GF-D8 (cell line): Measurements from ENCODE around the gene AWAT2.

ENCODE experiments used
- DNase-seq: peaks from one replicate; lab custom pipeline; 2025; lab: John Stamatoyannopoulos, UW

The AWAT2 gene

GRCh38 chrX:70042399-70043371 is 7.1 kb downstream of the AWAT2 start:
- no peak for DNase-seq

- DNase-seq, result no peak
Measured at GRCh38 chrX:70041993-70042392, 7.7 kb downstream of the AWAT2 start.

GRCh38 chrX:70039758-70040157 is 10.0 kb downstream of the AWAT2 start:
- no peak for DNase-seq

- DNase-seq, result no peak
Measured at GRCh38 chrX:70038951-70039350, 10.8 kb downstream of the AWAT2 start.

- DNase-seq, result no peak
Measured at GRCh38 chrX:70038515-70038914, 11.2 kb downstream of the AWAT2 start.

- DNase-seq, result no peak
Measured at GRCh38 chrX:70034646-70035045, 15.1 kb downstream of the AWAT2 start.

- DNase-seq, result no peak
Measured at GRCh38 chrX:70033348-70034051, 16.2 kb downstream of the AWAT2 start.

DNA sequence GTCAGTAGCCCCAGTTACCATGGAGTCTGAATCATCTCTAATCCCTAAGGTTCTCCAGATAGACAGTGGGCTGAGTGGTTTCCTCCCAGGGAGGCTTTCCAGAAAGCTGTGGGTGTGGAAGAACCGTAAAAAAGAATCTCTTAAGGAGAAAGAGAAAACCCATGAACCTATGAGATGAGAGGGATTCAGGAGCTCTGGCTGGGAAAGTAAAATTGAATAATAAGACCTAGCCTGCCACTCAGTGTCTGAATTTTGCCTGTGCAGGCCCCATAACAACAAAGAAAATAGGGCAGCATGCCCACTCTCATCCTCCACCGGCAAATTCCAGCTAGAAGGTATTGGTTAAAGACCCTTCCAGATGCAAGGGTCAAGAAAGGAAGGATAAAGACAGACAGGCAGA is 16.9 kb downstream of the AWAT2 start:
- no peak for DNase-seq

DNA sequence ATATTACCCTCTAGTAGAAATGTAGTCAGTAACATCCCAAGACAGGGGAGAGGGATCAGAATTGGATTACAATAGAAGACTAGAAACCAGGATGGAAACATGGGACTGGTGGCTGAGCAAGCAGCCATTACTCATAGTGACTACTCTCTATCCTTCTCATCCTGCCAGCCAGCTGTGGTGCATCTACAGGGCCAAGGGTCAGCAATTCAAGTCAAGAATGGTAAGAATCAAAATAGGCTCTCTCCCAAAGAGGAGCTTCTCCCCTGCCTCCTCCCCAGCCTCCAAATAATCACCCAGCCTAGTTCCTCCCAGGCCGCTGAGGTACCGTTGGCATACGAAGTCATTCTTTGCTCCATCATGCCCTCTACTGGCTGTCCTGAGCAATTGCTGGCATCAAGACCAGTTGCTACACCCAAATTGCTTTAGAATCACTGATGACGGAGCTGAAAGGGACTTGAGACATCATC is 19.4 kb downstream of the AWAT2 start:
- no peak for DNase-seq

DNA sequence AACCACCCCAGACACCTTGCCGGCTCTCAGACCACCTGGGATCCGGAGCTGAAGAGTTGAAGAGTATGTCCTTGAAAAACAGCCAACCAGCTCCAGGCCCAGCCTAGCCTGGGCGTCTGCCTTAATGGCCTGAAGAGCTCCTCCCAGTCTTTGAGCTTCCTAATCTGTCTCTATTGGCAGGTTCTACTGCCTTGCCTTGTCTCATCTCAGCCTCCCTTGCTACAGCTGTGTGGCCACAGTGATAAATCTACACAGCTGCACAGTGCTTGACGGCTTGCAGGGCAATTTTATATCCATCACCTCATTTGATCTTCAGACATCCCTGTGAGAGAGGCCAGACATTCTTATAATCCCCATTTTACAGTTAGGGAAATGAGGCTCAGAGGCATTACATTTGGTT is 19.9 kb downstream of the AWAT2 start:
- DNase-seq, result no peak

DNA sequence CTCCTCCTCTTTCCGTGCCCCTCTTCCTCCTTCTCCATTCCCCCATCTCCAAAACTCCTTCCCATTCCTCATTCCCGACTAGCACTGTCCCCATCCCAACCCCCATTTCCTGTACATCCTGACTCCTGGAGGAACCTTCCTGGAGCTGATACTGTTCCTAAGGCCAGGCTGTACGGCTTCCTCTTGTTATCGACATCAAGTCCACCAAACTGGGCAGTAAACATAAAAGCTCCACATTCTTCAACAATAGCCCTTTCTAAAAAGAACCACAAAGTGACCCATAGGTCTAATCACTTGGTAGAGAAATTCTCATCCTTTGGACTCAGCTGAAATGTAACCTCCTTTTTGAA is 22.9 kb downstream of the AWAT2 start:
- DNase-seq, result no peak

DNA sequence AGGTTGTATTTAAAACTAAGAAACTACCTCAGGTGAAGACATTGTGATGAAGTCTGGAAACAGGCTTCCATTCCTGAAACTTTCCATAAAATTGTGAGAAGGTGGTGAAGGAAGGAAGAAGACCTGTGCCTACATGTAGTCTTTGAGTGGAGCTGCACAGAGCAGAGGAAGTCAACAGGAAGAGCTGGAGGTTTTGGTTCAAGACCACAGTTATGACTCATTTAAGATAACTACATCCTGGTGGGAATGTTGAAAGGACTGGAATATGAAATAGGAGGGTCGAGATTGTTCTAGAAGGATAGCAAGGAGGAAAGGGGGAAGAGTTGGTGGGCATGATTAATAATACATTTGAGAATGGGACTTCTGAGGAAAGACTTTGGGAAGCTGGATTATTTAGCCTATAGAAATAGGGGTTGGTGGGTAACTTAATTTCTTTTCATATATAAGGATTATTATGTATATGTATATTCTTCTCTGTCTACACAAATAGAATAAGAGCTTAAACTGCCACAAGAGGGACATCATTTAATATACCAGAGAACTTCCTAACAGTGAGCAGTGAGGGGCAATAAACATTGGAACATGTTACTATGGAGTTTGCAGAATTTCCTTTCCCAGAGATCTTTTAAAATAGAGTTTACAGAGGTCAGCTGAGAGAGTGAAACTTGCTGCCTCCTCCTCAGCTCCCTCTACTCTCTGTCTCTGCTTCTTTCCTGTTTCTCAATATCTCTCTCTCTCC is 23.5 kb downstream of the AWAT2 start:
- no peak for DNase-seq

DNA sequence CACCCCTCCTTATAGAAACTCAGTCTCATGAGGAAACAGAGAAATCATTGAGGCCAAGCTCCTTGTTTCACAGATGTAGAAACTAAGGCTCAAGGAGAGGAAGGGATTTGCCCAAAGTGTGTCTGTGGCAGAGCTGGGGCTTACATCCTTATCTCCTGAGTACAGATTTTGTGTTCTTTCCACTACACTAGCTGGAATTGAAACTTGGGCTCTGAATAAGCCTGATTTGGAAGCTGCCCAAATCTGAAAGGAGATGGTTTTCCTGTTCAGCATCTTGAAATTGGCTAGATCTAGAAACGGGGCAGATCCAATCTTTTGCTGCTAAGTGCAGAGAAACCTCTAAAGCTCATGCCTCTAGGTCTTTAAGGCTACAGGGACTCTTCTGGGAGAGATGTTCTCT is 24.3 kb downstream of the AWAT2 start:
- no peak for DNase-seq

- no peak for DNase-seq
Measured at GRCh38 chrX:70022616-70023015, 27.1 kb downstream of the AWAT2 start.

DNA sequence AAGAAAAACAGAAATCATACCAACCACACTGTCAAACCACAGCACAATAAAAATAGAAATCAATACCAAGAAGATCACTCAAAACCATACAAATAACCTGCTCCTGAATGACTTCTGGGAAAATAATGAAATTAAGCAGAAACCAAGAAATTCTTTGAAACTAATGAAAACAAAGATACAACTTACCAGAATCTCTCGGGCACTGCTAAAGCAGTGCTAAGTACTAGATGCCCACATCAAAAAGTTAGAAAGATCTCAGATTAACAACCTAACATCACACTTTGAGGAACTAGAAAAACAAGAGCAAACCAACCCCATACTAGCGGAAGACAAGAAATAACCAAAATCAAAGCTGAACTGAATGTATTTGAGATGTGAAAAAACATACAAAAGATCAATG is 33.2 kb downstream of the AWAT2 start:
- DNase-seq, result no peak

GRCh38 chrX:70013466-70014381 is 36.0 kb downstream of the AWAT2 start:
- DNase-seq, result no peak

GRCh38 chrX:70012756-70013155 is 37.0 kb downstream of the AWAT2 start:
- no peak for DNase-seq

GRCh38 chrX:70009970-70010369 is 39.8 kb downstream of the AWAT2 start:
- DNase-seq, result no peak

- no peak for DNase-seq
Measured at GRCh38 chrX:70009049-70009448, 40.7 kb downstream of the AWAT2 start.

- no peak for DNase-seq
Measured at GRCh38 chrX:70007946-70008345, 41.8 kb downstream of the AWAT2 start.

GRCh38 chrX:70001708-70002341 is 47.9 kb downstream of the AWAT2 start:
- DNase-seq, result no peak
